ENCODE results near the gene GALNT18.

Gene GALNT18

GRCh38 chr11:11296434-11296833 lies 325.4 kb downstream of the GALNT18 start:
- Histone ChIP-seq H3K4me1 (ENCODE audit: control insufficient read depth, insufficient read depth, low read length) (no peaks in the 10 kb centered on the region), H3K27ac (ENCODE audit: extremely low read depth, low read depth, low read length) (no peak overlapping the region), H3K9me3 (ENCODE audit: control insufficient read depth, insufficient read depth, low read depth, low read length) (no peaks in the 10 kb centered on the region), H3K36me3 (ENCODE audit: control insufficient read depth in 2 of 2, insufficient read depth in 1 of 2, low read length in 2 of 2) (no peaks in the 10 kb centered on the region), H3K4me3 (ENCODE audit: low read depth, low read length) (no peak overlapping the region)
- CTCF ChIA-PET: interaction anchor here (0.7 kb wide), 1 partner anchor 679 kb away, joined by 4 read pairs; no protein-coding TSS in a partner anchor
- TF ChIP-seq, protein P1, sequence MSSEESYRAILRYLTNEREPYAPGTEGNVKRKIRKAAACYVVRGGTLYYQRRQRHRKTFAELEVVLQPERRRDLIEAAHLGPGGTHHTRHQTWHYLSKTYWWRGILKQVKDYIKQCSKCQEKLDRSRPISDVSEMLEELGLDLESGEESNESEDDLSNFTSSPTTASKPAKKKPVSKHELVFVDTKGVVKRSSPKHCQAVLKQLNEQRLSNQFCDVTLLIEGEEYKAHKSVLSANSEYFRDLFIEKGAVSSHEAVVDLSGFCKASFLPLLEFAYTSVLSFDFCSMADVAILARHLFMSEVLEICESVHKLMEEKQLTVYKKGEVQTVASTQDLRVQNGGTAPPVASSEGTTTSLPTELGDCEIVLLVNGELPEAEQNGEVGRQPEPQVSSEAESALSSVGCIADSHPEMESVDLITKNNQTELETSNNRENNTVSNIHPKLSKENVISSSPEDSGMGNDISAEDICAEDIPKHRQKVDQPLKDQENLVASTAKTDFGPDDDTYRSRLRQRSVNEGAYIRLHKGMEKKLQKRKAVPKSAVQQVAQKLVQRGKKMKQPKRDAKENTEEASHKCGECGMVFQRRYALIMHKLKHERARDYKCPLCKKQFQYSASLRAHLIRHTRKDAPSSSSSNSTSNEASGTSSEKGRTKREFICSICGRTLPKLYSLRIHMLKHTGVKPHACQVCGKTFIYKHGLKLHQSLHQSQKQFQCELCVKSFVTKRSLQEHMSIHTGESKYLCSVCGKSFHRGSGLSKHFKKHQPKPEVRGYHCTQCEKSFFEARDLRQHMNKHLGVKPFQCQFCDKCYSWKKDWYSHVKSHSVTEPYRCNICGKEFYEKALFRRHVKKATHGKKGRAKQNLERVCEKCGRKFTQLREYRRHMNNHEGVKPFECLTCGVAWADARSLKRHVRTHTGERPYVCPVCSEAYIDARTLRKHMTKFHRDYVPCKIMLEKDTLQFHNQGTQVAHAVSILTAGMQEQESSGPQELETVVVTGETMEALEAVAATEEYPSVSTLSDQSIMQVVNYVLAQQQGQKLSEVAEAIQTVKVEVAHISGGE (tag by site-specific recombination; conservative IDR thresholded peaks at IDR 0.05; ENCODE audit: low read depth): no peak
- TF ChIP-seq ZNF843 (tag by site-specific recombination; IDR thresholded peaks at IDR 0.05): no peak
- TF ChIP-seq PRDM2 (tag by site-specific recombination; IDR thresholded peaks at IDR 0.05; ENCODE audit: borderline replicate concordance): no peak
- TF ChIP-seq ZNF785 (tag by site-specific recombination; IDR thresholded peaks at IDR 0.05): no peak
- no peak for TF ChIP-seq SP7 (tag by site-specific recombination; IDR thresholded peaks at IDR 0.05)
- no peak for TF ChIP-seq KLF9 (tag by site-specific recombination; IDR thresholded peaks at IDR 0.05; ENCODE audit: low read depth)
- TF ChIP-seq ZNF521 (tag by site-specific recombination; IDR thresholded peaks at IDR 0.05): no peak
- no peak for TF ChIP-seq ZNF518A (tag by site-specific recombination; conservative IDR thresholded peaks at IDR 0.05; ENCODE audit: low read depth)
- no peak for TF ChIP-seq ZNF202 (tag by site-specific recombination; IDR thresholded peaks at IDR 0.05; ENCODE audit: borderline replicate concordance)
- POLR2A ChIA-PET: no interaction called here

GRCh38 chr11:11294551-11294855 lies 327.3 kb downstream of the GALNT18 start:
- H3K4me1 ChIP-seq (ENCODE audit: control insufficient read depth, insufficient read depth, low read length): no peaks in the 10 kb centered on the region
- no peaks in the 10 kb centered on the region for H3K36me3 ChIP-seq (ENCODE audit: control insufficient read depth in 2 of 2, insufficient read depth in 1 of 2, low read length in 2 of 2)
- H3K27ac ChIP-seq (ENCODE audit: extremely low read depth, low read depth, low read length): no peak overlapping the region
- H3K9me3 ChIP-seq (ENCODE audit: control insufficient read depth, insufficient read depth, low read depth, low read length): no peaks in the 10 kb centered on the region
- H3K4me3 ChIP-seq (ENCODE audit: low read depth, low read length): no peak overlapping the region
- ChIA-PET POLR2A (interaction anchor here (0.6 kb wide), 1 partner anchor 1802 kb away, joined by 3 read pairs; no protein-coding TSS in a partner anchor), CTCF (no interaction called here)
- TF ChIP-seq, protein P2, sequence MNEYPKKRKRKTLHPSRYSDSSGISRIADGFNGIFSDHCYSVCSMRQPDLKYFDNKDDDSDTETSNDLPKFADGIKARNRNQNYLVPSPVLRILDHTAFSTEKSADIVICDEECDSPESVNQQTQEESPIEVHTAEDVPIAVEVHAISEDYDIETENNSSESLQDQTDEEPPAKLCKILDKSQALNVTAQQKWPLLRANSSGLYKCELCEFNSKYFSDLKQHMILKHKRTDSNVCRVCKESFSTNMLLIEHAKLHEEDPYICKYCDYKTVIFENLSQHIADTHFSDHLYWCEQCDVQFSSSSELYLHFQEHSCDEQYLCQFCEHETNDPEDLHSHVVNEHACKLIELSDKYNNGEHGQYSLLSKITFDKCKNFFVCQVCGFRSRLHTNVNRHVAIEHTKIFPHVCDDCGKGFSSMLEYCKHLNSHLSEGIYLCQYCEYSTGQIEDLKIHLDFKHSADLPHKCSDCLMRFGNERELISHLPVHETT (tag by site-specific recombination; IDR thresholded peaks at IDR 0.05): no peak
- TF ChIP-seq, protein P3, sequence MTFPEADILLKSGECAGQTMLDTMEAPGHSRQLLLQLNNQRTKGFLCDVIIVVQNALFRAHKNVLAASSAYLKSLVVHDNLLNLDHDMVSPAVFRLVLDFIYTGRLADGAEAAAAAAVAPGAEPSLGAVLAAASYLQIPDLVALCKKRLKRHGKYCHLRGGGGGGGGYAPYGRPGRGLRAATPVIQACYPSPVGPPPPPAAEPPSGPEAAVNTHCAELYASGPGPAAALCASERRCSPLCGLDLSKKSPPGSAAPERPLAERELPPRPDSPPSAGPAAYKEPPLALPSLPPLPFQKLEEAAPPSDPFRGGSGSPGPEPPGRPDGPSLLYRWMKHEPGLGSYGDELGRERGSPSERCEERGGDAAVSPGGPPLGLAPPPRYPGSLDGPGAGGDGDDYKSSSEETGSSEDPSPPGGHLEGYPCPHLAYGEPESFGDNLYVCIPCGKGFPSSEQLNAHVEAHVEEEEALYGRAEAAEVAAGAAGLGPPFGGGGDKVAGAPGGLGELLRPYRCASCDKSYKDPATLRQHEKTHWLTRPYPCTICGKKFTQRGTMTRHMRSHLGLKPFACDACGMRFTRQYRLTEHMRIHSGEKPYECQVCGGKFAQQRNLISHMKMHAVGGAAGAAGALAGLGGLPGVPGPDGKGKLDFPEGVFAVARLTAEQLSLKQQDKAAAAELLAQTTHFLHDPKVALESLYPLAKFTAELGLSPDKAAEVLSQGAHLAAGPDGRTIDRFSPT (tag by site-specific recombination; IDR thresholded peaks at IDR 0.05): no peak
- TF ChIP-seq ZNF707 (tag by site-specific recombination; IDR thresholded peaks at IDR 0.05) (no peak), ZNF558 (tag by site-specific recombination; IDR thresholded peaks at IDR 0.05) (no peak), ZNF596 (tag by site-specific recombination; IDR thresholded peaks at IDR 0.05) (no peak), KLF10 (tag by site-specific recombination; IDR thresholded peaks at IDR 0.05) (no peak)
